Activated B cell treated with CpG ODN at 0.5 μM for 24 hours (primary cell): ENCODE results near the gene LONP2. TPM values are rescaled to one million over a fixed set of nuclear protein-coding genes. Genes with fewer than 3 reads are reported as not detected.

Experiments
- ATAC-seq: fragments of 200-7000 bp; cut with Tn5 transposase; one replicate; pipeline ENCODE4 v1.10.0; 2021; ENCODE audit warnings: low read depth, mild to moderate bottlenecking, moderate library complexity
- CTCF ChIA-PET: fragments of 350-600 bp; sonication (Branson Sonifier 250); formaldehyde crosslinking; loops from one replicate; lab custom pipeline; 2021; ENCODE audit warnings: antibody characterized with exemption; lab: Charles Lee
- POLR2A ChIA-PET: fragments of 350-600 bp; sonication (Branson Sonifier 250); formaldehyde crosslinking; loops from one replicate; lab custom pipeline; 2021; ENCODE audit warnings: antibody characterized with exemption; lab: Charles Lee
- DNase-seq: peaks from one replicate; pipeline ENCODE4 v3.0.0; 2022
- H3K27ac Mint-ChIP-seq: one replicate; pipeline ENCODE4 v1.8.0; 2020; ENCODE audit warnings: mixed read lengths
- H3K27me3 Mint-ChIP-seq: one replicate; pipeline ENCODE4 v1.8.0; 2021; ENCODE audit warnings: mixed read lengths
- H3K36me3 Mint-ChIP-seq: one replicate; pipeline ENCODE4 v1.8.0; 2021; ENCODE audit warnings: low read depth, mixed read lengths
- H3K4me1 Mint-ChIP-seq: one replicate; pipeline ENCODE4 v1.8.0; 2021; ENCODE audit warnings: mixed read lengths
- H3K4me3 Mint-ChIP-seq: one replicate; pipeline ENCODE4 v1.8.0; 2020; ENCODE audit warnings: mild to moderate bottlenecking, mixed read lengths
- H3K9me3 Mint-ChIP-seq: one replicate; pipeline ENCODE4 v1.8.0; 2020; ENCODE audit warnings: mixed read lengths
- intact Hi-C: fragments of 100-400 bp; cut with micrococcal nuclease; formaldehyde crosslinking; loops from one replicate; pipeline ENCODE4 v1.15.1; 2024
- total RNA-seq: library from RNA; stranded (reverse); gene quantifications from 2 replicates; pipeline ENCODE4 v1.2.3, GENCODE V29; 2022
- TF ChIP-seq, protein P1 (sequence below): fragments of 200-600 bp; IDR thresholded peaks from one replicate; pipeline ENCODE4 v1.8.0; 2022; ENCODE audit warnings: antibody characterized with exemption, mild to moderate bottlenecking

Gene LONP2, protein sequence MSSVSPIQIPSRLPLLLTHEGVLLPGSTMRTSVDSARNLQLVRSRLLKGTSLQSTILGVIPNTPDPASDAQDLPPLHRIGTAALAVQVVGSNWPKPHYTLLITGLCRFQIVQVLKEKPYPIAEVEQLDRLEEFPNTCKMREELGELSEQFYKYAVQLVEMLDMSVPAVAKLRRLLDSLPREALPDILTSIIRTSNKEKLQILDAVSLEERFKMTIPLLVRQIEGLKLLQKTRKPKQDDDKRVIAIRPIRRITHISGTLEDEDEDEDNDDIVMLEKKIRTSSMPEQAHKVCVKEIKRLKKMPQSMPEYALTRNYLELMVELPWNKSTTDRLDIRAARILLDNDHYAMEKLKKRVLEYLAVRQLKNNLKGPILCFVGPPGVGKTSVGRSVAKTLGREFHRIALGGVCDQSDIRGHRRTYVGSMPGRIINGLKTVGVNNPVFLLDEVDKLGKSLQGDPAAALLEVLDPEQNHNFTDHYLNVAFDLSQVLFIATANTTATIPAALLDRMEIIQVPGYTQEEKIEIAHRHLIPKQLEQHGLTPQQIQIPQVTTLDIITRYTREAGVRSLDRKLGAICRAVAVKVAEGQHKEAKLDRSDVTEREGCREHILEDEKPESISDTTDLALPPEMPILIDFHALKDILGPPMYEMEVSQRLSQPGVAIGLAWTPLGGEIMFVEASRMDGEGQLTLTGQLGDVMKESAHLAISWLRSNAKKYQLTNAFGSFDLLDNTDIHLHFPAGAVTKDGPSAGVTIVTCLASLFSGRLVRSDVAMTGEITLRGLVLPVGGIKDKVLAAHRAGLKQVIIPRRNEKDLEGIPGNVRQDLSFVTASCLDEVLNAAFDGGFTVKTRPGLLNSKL
- 63.5 and 72.7 TPM in 2 replicates for total RNA-seq

DNA sequence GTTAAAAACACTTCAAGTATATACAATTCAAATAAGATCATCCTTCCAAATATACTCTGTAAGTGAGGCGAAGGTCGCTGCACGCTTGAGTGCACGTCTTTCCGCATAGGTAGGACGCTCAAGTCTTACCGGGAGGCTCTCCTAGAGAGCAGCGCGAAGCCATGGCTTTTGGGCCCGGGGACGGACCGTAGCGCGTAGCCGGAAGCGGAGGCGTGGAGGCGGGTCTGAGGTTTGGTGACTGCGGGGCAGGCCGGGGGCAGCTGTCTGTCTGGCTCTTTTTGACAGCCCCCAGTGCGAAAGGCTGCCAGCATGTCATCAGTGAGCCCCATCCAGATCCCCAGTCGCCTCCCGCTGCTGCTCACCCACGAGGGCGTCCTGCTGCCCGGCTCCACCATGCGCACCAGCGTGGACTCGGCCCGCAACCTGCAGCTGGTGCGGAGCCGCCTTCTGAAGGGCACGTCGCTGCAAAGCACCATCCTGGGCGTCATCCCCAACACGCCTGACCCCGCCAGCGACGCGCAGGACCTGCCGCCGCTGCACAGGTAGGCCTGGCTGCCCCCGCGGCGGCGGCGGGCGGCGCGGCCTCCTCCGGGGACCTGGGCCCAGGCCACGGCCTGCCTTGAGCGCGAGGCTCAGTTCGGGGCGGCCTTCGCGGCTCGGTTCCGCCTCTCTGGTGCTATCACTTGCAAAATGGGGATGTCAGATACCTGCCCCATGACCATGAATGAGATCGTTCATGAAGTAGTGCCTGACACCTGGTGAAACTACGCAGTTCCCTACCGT is at the start of gene LONP2:
Gene LONP2, plus strand, starts transcription at position 221 of the 783 bp plus-strand sequence. Its CDS starts 89 bp downstream, at position 310.
- Mint-ChIP-seq H3K27ac (peak within 1 kb of the TSS; percentile 90), H3K9me3 (peaks cover 3% of the 10 kb centered on the region), H3K4me3 (peak within 1 kb of the TSS; percentile 91), H3K27me3 (no peaks in the 10 kb centered on the region), H3K4me1 (peaks cover 34% of the 10 kb centered on the region), H3K36me3 (peaks cover 4% of the 10 kb centered on the region)
- ATAC-seq (peak; percentile 97), DNase-seq (peak; percentile 86)
- TF ChIP-seq, protein P1, sequence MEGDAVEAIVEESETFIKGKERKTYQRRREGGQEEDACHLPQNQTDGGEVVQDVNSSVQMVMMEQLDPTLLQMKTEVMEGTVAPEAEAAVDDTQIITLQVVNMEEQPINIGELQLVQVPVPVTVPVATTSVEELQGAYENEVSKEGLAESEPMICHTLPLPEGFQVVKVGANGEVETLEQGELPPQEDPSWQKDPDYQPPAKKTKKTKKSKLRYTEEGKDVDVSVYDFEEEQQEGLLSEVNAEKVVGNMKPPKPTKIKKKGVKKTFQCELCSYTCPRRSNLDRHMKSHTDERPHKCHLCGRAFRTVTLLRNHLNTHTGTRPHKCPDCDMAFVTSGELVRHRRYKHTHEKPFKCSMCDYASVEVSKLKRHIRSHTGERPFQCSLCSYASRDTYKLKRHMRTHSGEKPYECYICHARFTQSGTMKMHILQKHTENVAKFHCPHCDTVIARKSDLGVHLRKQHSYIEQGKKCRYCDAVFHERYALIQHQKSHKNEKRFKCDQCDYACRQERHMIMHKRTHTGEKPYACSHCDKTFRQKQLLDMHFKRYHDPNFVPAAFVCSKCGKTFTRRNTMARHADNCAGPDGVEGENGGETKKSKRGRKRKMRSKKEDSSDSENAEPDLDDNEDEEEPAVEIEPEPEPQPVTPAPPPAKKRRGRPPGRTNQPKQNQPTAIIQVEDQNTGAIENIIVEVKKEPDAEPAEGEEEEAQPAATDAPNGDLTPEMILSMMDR = no peak
- POLR2A ChIA-PET = interaction anchor here (0.5 to 1.2 kb wide), 6 partner anchors 8 to 1361 kb away, joined by 3 to 7 read pairs (median 3); partner anchors contain the start of gene SIAH1
- CTCF ChIA-PET = interaction anchor here (1.0 to 1.2 kb wide), 2 partner anchors 386 to 1103 kb away, joined by 3 to 4 read pairs; no protein-coding TSS in a partner anchor
- intact Hi-C loops = loop anchor here (1.0 to 10.0 kb wide), 7 partner anchors 122 to 1622 kb away; partner anchors contain the start of genes NETO2 and SHCBP1

DNA sequence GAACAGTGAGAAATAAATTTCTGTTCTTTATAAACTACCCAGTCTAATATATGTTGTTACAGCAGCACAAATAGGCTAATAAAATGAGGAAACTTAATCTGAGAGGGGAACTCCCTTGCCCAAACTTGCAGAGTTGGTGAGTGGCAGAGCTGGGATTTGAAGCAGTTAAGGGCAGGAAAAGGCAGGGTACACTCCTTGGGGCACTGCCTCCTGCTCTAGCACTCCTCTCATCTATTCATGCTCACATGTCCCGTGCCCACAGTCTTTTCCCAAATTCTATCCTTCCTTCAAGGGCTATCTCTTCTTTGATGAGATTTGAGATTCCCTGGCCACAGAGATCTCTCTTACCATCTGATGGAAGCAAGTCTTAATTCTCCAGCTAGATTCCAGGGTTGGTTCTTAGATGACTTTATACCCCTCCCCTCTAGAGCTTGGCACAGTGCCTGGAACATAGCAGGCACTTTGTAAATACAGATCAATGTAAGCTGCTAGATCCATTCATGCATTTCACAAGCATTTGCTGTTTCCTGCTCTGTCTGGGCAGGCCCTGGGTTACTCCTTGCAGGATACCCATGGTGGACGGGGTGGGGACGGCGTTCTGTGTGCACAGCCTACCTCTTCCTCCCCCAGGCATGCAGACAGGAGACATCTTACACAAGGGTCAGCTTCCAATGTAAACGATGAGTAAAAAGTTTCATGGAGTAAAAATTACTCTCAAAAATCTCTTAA is 49.1 kb upstream of the LONP2 start:
- intact Hi-C loops = no loop called here
- CTCF ChIA-PET = no interaction called here
- POLR2A ChIA-PET = no interaction called here
- TF ChIP-seq, protein P1 = no peak
- Mint-ChIP-seq H3K27me3 (peaks cover 11% of the 10 kb centered on the region), H3K4me3 (no peak overlapping the region), H3K27ac (no peak overlapping the region), H3K9me3 (no peaks in the 10 kb centered on the region), H3K4me1 (no peaks in the 10 kb centered on the region), H3K36me3 (no peaks in the 10 kb centered on the region)
- DNase-seq (no peak), ATAC-seq (no peak)

DNA sequence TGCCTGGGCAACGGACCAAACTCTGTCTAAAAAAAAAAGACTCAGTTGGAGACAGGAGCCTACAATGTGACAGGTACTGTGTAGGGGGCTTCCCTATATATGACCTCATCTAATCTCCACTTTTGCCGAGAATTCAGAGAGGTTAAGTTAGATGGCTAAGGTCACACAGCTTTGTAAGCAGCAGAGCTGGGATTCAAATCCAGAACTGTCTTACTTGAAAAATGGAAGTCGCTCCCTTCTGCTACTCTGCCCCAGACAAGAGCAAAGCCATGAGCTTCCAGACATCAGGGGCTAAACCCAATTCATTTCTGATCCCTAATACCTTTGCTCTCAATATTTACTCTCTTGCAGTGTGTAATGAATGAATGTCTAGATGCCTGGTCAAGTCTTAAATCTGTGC is 46.8 kb upstream of the LONP2 start:
- DNase-seq (no peak), ATAC-seq (no peak)
- ChIA-PET POLR2A (no interaction called here), CTCF (no interaction called here)
- H3K4me1 Mint-ChIP-seq = no peaks in the 10 kb centered on the region
- H3K4me3 Mint-ChIP-seq = no peak overlapping the region
- H3K9me3 Mint-ChIP-seq = no peaks in the 10 kb centered on the region
- H3K36me3 Mint-ChIP-seq = no peaks in the 10 kb centered on the region
- H3K27ac Mint-ChIP-seq = no peak overlapping the region
- peaks cover 11% of the 10 kb centered on the region for H3K27me3 Mint-ChIP-seq
- intact Hi-C loops = no loop called here
- TF ChIP-seq, protein P1 = no peak

DNA sequence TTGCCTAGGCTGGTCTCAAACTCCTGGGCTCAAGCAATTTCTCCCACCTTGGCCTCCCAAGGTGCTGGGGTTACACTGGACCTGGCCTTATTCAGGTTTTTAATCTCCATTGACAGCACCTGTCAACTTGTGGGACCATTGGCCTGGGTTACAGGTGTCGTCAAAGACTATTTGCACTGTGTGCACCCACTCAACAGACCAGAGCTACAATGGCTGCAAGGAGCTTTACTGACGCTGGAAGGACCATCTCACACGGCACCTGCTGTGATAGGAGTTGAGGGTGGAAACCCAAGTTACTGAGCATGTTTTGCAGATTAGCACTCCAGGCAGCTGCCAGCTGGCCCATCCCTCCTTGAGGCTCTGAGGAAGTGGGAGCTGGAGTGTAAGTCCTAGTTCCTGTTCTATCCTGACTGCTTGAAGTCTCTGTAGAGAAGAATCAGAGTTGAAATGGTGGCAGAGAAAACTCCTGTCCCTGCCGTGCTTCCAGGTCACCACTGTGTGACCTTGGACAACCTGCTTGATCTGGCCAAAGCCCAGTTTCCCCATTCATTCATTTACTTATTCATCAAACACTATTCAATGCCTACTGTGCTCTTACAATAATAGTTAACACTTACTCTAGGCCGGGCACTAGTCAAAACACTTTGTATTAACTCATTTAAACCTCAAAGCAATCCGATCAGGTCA is 42.4 kb upstream of the LONP2 start:
- Mint-ChIP-seq H3K36me3 (no peaks in the 10 kb centered on the region), H3K27ac (no peak overlapping the region), H3K27me3 (peaks cover 15% of the 10 kb centered on the region), H3K9me3 (no peaks in the 10 kb centered on the region), H3K4me1 (no peaks in the 10 kb centered on the region), H3K4me3 (no peak overlapping the region)
- intact Hi-C loops = no loop called here
- ATAC-seq (no peak), DNase-seq (no peak)
- CTCF ChIA-PET = no interaction called here
- POLR2A ChIA-PET = no interaction called here
- TF ChIP-seq, protein P1 = no peak
